Breast epithelium (tissue), 3 donors: ENCODE measurements around the gene TACR2.

Experiments
- POLR2A ChIP-seq: fragments of 450-650 bp; IDR thresholded peaks from one replicate; pipeline ENCODE4 v1.6.1; 2016; ENCODE audit warnings: antibody characterized with exemption, mild to moderate bottlenecking, moderate library complexity
- TF ChIP-seq, protein P1 (sequence below), 3 donors: fragments of 450-650 bp; IDR thresholded peaks; one replicate each; pipeline ENCODE4 v1.5.1; 2016 to 2017; ENCODE audit warnings: antibody characterized with exemption in 3 of 3, mild to moderate bottlenecking in 3 of 3, moderate library complexity in 3 of 3

- TF ChIP-seq POLR2A, result no peak
- TF ChIP-seq, protein P1, sequence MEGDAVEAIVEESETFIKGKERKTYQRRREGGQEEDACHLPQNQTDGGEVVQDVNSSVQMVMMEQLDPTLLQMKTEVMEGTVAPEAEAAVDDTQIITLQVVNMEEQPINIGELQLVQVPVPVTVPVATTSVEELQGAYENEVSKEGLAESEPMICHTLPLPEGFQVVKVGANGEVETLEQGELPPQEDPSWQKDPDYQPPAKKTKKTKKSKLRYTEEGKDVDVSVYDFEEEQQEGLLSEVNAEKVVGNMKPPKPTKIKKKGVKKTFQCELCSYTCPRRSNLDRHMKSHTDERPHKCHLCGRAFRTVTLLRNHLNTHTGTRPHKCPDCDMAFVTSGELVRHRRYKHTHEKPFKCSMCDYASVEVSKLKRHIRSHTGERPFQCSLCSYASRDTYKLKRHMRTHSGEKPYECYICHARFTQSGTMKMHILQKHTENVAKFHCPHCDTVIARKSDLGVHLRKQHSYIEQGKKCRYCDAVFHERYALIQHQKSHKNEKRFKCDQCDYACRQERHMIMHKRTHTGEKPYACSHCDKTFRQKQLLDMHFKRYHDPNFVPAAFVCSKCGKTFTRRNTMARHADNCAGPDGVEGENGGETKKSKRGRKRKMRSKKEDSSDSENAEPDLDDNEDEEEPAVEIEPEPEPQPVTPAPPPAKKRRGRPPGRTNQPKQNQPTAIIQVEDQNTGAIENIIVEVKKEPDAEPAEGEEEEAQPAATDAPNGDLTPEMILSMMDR (IDR thresholded peaks at IDR 0.05), result no peak
Measured at GRCh38 chr10:69415951-69416350, 767 bp downstream of the TACR2 start.
